Stimulated activated CD8-positive, alpha-beta memory T cell treated with anti-CD3 and anti-CD28 coated beads, Interleukin-7, amount 100 ng/mL, for 48 hours (primary cell): Measurements from ENCODE around the gene GP1BB.

Source experiments
- DNase-seq, 2 donors: peaks; one replicate each; pipeline ENCODE4 v3.0.0-alpha.2; 2020; ENCODE audit warnings: low read depth in 1 of 2; ENCODE audit errors: extremely low read depth in 1 of 2

The GP1BB gene

GRCh38 chr22:19754701-19755144 is 31.4 kb downstream of the GP1BB start:
- DNase-seq: no peak

GRCh38 chr22:19755145-19755710 is 31.9 kb downstream of the GP1BB start:
- DNase-seq: no peak

DNA sequence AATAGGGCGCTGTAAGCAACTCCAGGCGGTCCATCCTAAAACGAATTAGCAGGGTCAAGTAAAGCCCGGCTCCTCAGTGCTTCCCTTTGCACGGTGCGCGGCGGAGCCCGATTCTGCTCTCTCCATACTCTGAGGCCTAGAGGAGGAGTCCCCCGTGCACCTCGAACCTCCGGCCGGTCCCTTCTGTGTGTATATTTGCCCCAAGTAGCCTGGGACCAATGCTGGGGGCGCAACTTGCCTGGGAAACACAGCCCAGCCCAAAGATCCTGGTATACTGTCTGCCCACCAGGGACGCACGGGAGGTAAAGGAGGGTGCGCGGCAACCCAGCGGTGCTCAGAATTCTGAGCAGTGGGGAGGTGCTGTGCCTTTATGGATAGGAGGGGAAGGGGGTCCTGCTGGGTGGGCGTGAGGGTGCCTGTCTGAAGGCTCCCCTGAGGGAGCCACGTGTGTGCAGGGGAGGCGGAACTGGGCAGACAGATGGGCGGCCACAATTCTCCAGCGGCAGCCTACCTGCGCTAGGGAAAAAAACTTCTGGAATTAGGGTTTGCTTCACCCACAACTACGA is 32.5 kb downstream of the GP1BB start:
- DNase-seq: no peak

DNA sequence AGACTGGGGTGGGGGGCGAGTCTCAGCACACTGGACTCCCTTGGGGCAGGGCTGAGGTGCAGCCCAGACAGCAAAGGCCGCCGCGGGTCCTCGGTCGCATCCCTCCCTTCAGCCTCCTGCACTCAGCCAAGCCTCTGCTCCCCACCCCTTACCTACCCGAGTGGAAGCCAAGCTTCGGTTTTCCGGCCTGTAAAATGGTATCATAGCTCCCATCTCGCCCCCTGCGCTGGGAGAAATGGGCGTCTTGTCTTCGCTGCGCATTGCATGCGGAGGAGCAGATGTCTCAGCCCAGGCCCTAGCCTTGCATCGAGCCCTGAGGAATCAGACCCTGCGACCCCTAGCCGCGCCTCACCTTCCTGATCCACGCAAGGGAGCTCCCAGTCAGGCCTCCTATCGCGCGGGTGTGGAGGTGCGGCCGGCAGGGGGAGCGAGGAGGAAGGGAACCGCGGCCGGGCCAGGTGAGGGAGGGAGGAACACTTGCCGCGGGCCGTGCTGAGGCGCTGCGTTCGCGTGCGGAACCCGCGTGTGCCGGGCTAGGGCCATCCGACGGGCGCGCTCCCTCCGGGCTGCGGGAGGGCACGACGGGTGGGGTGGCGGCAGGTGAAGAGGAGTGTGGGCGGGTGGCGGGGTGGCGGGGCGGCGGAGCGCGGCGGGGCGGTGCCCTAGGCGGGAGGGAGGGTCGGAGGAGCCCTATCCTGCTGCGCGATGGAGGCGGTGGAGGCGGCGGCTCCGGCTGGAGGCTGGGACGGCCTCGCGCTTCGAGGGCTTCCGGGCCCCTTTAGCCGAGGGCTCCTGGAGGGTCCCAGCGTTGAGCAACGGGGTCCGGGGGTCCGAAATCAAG is 33.2 kb downstream of the GP1BB start:
- DNase-seq: peak in 1 of 2 donors; percentile 32

DNA sequence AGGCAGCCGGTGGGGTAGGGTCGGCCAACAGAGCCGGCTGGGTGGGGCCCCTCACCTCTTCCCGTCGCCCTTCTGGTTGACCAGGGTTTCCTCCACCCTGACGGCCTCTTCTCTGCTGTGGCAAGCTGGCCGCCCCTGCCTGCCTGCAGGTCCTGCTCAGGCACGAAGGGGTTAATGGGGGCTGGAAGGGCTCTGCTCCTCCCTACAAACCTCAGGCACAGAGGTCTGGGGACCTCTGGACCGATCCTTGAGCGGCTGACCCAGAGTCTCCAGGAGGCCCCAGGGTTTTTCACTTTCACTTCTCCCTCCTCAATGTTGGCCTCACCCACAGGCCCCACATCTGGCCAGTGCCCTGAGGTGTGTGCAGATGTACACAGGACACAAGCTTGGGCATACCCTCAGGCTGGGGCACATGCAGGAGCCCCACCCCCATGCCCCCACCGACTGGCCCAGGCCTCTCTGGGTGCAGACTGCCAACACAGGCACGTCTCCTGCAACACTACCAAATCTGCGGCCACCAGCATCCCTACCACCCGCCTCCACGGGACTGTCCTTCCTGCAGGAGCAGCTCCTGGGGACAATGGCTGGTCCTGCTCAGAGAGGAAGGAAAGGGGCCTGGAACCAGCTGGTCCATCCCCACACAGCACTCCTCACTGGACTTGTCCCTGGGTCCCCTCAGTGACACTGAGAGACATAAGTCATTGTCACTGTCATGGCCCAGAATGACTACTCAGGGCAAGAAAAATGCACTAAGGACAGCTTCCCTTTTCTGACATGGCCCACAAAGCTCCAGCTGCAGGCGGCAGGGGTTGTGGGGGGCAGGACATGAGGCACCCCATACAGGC is 34.0 kb downstream of the GP1BB start:
- no peak for DNase-seq

GRCh38 chr22:19757985-19758895 is 34.9 kb downstream of the GP1BB start:
- DNase-seq: no peak

GRCh38 chr22:19758896-19759426 is 35.6 kb downstream of the GP1BB start:
- no peak for DNase-seq

DNA sequence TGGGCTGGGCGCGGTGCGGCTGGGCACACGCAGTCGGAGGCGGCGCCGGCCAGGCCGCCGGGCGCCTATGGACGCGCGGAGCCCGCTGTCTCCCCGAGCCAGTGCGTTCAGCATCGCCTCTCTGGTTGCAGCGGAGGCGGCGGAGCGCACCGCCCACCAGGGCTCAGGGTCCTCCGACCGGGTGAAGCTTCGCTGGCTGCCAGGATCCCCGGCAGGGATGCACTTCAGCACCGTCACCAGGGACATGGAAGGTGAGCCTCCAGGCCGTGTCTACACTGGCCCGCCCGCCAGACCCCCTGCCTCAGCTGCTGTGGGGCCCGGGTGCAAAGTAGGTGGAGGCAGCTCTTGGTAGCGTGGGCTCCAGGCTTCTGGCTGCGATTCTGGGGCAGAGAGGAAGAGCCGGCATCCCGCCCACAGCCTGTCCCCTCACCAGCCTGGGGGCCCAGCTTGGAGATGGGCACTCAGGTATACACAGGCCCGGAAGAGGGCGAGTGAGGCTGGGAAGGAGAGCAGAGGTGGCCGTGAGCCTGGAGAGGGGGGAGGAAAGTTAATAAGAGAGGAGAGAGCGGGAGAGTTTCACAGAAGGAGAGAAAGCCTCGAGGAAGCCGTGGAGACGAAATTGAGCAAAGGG is 36.2 kb downstream of the GP1BB start:
- DNase-seq: no peak

GRCh38 chr22:19760058-19760950 is 37.0 kb downstream of the GP1BB start, which contains the start of gene TBX1:
Gene TBX1, plus strand, starts transcription at chr22:19760778. Its CDS starts 66 bp downstream, at chr22:19760844.
- DNase-seq: no peak

DNA sequence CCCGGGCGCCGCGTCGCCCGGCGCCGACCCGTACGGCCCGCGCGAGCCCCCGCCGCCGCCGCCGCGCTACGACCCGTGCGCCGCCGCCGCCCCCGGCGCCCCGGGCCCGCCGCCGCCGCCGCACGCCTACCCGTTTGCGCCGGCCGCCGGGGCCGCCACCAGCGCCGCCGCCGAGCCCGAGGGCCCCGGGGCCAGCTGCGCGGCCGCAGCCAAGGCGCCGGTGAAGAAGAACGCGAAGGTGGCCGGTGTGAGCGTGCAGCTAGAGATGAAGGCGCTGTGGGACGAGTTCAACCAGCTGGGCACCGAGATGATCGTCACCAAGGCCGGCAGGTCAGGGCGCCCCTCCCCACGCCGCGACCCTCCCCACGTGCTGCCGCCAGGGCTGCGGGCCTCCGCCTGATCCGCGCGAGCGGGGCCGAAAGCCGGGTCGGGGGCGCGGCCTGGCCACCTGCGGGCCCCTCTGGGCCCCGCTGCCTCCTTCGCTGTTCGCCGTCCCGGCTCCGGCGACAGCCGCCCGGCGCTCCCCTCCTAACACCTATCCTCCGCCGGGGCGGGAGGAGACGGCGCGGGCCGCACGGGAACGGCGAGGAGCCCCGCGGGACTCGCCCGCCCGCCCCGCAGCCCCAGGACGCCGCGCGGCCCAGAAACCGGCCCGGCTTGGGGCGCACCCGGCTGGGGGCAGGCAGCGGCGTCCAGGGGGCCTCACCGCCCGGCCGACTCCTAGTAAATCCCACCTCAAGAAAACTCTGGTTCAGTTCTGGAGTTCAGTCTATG is 37.8 kb downstream of the GP1BB start:
- DNase-seq: no peak

DNA sequence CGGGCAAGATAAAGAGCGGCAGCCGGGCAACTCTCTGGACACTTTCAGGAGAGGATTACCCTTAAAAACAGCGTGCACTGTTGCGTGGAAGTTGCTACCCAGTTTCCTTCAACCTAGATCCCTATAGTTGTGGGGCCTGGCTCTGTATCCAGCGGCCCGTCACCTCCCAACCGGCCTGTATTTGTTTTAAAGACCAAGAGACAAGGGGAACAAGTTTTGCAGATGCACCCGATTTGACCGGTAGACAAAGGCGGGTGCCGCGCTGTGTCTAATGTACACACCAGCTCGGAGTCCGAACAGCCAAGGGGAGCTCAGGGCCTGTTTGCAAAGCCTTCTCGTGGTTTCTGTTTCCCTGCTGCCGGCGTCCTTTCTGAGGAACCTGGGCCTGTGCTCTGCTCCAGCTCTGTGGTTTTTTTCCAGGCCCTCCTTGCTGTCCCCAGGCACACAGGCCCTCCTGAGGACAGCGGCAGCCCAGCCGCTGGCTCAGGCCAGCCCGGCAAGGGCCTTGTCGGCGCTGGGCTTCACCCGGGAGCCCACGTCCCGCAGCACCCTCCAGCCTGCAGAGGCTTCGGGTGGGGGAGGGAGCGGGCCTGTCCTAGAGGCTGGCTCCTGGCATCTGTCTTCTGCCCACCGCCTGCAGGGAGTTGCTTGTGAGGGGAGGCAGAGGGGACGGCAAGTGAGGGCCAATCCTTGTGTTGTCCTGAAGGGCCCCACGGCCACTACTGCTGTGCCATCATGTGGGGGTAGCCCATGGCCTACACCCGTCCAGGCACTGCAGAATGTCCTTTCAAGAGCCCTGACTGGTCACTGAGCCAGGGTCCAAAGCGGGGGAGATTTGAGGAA is 38.6 kb downstream of the GP1BB start:
- DNase-seq: no peak

DNA sequence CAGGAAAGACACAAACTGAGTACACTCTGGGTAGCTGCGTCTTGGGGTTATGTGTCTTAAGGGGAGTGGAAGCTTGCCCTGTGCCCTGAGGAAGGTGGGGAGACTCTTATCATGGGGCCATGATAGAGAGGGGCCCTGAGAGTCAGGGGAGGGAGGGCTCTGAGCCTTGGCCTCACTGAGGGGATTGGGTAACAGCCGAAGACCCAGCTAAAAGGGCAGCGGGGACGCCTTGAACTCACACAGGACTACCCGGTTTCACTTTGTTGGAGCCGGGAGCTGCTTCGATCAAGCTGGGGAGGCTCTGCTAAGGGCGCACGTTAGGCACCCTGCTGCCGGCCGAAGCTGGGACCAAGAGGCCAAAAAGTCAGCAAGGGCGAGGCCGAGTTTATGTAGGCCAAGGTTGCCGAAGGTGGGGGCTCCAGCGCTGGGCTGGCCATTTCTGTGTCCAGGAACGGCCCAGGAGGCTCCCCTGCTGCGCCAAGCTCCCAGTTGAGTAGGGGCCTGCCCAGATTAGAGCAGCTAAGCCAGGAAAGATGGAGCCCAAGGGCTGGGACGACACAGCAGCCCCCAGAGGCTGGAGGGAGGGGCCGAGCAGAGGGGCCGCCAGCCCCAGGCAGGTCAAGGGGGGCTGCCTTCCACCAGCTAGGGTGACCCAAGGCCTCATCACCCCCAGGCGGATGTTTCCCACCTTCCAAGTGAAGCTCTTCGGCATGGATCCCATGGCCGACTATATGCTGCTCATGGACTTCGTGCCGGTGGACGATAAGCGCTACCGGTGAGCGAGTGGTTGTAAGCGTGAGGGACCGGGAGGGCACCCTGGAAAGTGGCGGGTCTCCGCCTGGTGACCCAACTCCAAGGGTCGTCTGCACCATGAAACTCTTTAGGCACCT is 39.5 kb downstream of the GP1BB start:
- DNase-seq: no peak

- no peak for DNase-seq
These were observed 40.3 kb downstream of the GP1BB start for GRCh38 chr22:19763458-19764298.

GRCh38 chr22:19764299-19764593 is 40.9 kb downstream of the GP1BB start:
- no peak for DNase-seq
